Measurements from ENCODE around the gene ATP5MC2. TPM values are rescaled to one million over a fixed set of nuclear protein-coding genes. Genes with fewer than 3 reads are reported as not detected.

ATP5MC2 gene
- total RNA-seq, 1 donor from 2014 or later: 121 TPM

DNA sequence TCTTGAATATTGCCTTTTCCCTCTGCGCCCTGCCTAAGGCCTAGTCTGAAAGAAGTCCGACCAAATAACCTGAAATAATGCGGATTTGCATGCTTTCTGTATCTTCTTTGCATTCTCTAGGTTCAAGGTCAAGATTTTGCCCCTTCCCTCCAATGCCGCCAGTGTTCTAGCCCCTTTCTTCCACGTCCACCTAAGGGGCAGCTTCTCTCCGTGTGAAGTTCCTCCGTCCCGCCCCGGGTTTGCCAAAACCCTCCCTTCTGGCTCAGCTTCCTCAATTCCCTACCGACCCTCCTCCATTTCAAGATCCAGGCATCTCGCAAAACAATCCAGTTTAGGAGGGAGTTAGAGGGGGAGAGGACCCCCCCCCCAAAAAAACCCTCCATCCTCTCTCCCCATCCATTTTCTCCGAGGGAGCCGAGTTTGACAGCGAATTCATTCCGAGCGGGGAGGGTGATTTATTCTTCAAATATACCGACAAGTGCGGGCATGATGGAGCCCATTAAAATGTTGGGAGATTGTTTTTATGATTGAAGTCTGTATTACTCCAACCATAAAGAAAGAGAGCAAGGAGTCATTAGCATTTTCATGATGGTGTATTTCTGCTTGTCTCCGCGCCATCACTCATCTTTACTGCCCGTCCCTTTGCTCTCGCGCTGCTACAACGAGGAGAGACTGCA lies 20.9 kb upstream of the ATP5MC2 start:
- no peaks in the 10 kb centered on the region for H3K36me3 ChIP-seq (ENCODE audit: control insufficient read depth, insufficient read depth, low read length)
- DNase-seq (ENCODE audit: low read depth): peak; percentile 80
- H3K4me3 ChIP-seq (ENCODE audit: low read depth, low read length): peak overlapping the region; percentile 30
- H3K27me3 ChIP-seq (ENCODE audit: control insufficient read depth, insufficient read depth, low read length): peaks cover 5% of the 10 kb centered on the region
- no peak for FAIRE-seq
- TF ChIP-seq, protein P1, sequence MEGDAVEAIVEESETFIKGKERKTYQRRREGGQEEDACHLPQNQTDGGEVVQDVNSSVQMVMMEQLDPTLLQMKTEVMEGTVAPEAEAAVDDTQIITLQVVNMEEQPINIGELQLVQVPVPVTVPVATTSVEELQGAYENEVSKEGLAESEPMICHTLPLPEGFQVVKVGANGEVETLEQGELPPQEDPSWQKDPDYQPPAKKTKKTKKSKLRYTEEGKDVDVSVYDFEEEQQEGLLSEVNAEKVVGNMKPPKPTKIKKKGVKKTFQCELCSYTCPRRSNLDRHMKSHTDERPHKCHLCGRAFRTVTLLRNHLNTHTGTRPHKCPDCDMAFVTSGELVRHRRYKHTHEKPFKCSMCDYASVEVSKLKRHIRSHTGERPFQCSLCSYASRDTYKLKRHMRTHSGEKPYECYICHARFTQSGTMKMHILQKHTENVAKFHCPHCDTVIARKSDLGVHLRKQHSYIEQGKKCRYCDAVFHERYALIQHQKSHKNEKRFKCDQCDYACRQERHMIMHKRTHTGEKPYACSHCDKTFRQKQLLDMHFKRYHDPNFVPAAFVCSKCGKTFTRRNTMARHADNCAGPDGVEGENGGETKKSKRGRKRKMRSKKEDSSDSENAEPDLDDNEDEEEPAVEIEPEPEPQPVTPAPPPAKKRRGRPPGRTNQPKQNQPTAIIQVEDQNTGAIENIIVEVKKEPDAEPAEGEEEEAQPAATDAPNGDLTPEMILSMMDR (IDR thresholded peaks at IDR 0.05; ENCODE audit: insufficient read depth, low read length, severe bottlenecking): no peak

DNA sequence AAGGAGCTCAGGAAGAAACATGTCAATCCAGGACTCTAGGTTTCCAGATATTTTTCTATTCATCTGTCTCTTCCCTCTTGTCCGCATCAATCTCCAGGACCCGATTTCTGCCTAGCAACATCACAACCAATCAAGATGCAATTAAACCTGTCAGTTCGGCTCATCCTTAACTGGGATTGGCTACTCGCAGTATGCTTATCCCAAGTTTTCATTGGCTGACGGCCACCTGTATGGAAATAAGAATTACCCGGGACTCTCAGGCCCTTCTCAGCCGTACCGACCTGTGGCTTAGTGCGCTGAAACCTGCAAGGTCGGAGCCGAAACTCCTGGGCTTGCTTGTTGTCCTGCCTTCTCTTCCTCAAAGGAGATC lies 20.4 kb upstream of the ATP5MC2 start:
- peak overlapping the region; percentile 30 for H3K4me3 ChIP-seq (ENCODE audit: low read depth, low read length)
- H3K36me3 ChIP-seq (ENCODE audit: control insufficient read depth, insufficient read depth, low read length): no peaks in the 10 kb centered on the region
- TF ChIP-seq, protein P1 (IDR thresholded peaks at IDR 0.05; ENCODE audit: insufficient read depth, low read length, severe bottlenecking): no peak
- peak; percentile 99 for FAIRE-seq
- peak; percentile 96 for DNase-seq (ENCODE audit: low read depth)
- peaks cover 5% of the 10 kb centered on the region for H3K27me3 ChIP-seq (ENCODE audit: control insufficient read depth, insufficient read depth, low read length)

DNA sequence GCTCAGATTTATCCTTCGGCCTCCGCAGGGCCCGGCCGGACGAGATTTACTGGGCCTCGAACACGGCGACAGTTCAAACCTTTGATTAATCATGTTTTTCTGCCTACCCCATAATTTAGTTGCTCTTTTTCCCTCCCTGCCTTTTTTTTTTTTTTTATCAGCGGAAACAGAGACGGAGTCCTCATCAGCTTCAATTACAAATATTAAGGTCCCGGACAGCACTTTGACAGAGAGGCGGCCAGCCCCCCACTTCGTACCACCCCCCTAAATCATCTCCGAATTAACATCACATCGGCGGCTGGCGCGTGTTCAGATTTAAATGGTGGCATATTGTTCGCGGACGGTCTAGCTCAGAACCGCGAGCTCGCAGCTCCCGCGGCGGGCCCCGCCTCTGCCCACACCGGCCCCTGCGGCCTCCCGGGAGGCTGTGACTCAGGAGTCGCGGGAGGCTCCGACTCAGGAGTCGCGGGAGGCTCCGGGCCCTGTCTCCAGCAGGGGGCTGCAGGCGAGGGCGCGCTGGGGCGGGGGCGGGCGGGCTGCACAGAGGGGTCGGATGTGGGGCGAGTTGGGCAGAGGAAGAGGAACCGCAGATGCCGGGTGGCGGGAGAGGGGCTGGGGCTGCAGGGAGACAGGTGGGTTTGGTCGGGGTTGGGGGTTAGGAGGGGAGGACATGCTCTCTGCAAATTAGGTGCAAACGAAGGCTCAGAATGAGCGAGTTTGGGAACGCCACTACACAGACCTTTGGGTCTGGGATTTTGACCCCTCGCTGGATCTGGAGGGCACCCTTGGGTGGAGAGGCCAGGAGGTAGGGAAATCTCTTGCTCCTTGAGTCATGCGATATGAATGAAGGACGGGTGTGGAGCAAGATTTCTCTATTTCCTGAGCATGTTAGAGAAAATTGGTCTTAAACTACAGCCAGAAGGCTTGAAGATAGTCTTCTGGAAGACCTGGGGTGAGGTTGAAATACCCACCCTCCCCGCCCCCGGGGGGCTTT lies 19.6 kb upstream of the ATP5MC2 start:
- TF ChIP-seq, protein P1 (IDR thresholded peaks at IDR 0.05; ENCODE audit: insufficient read depth, low read length, severe bottlenecking): peak; percentile 32
- Histone ChIP-seq H3K27me3 (ENCODE audit: control insufficient read depth, insufficient read depth, low read length) (peaks cover 5% of the 10 kb centered on the region), H3K4me3 (ENCODE audit: low read depth, low read length) (peak overlapping the region; percentile 29), H3K36me3 (ENCODE audit: control insufficient read depth, insufficient read depth, low read length) (no peaks in the 10 kb centered on the region)
- peak; percentile 81 for DNase-seq (ENCODE audit: low read depth)
- FAIRE-seq: no peak

DNA sequence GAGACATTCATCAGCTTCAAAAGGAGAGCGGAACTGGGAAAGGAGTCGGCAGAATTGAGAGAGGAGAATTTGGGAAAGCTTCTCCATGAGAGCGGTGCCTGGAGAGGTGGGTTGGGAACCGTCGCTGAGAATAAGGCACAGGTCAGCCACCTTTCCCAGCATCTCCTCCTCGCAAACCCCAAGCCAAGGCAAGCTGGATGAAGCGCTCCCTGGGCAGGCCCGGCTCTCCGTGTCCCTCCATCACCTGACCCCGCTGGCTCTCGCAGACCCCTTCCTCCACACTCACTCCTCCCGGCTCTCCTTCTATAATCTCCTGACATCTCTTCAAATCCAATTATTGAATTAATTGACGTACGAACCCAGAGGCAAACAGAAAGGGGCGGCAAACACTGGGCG lies 18.9 kb upstream of the ATP5MC2 start:
- FAIRE-seq (no peak), DNase-seq (ENCODE audit: low read depth) (no peak)
- H3K36me3 ChIP-seq (ENCODE audit: control insufficient read depth, insufficient read depth, low read length): no peaks in the 10 kb centered on the region
- H3K27me3 ChIP-seq (ENCODE audit: control insufficient read depth, insufficient read depth, low read length): peaks cover 5% of the 10 kb centered on the region
- TF ChIP-seq, protein P1 (IDR thresholded peaks at IDR 0.05; ENCODE audit: insufficient read depth, low read length, severe bottlenecking): no peak
- H3K4me3 ChIP-seq (ENCODE audit: low read depth, low read length): no peak overlapping the region

DNA sequence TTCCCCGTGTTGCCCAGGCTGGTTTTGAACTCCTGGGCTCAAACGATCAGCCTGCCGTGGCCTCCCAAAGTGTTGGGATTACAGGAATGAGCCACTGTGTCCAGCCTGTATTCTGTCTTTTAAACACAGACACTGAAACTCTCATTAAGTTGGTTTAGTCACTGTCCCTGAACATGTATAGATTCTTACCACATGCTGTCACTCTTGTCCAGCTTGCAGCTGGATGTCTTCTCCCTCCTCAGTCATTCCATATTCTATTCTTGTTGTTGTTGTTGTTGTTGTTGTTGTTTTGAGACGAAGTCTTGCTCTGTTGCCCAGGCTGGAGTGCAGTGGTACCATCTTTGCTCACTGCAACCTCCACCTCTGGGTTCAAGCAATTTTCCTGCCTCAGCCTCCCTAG lies 12.3 kb upstream of the ATP5MC2 start:
- Histone ChIP-seq H3K4me3 (ENCODE audit: low read depth, low read length) (no peak overlapping the region), H3K36me3 (ENCODE audit: control insufficient read depth, insufficient read depth, low read length) (no peaks in the 10 kb centered on the region), H3K27me3 (ENCODE audit: control insufficient read depth, insufficient read depth, low read length) (no peaks in the 10 kb centered on the region)
- DNase-seq (ENCODE audit: low read depth) (no peak), FAIRE-seq (no peak)
- TF ChIP-seq, protein P1 (IDR thresholded peaks at IDR 0.05; ENCODE audit: insufficient read depth, low read length, severe bottlenecking): no peak

All from bronchial epithelial cell (primary cell).